Measurements from ENCODE around the gene LRRC58.
"Not testable (repeated sequence)": the region's sequence is repeated elsewhere in the genome, so short reads cannot be mapped to it uniquely, and the experiment has no call there.

Gene LRRC58

DNA sequence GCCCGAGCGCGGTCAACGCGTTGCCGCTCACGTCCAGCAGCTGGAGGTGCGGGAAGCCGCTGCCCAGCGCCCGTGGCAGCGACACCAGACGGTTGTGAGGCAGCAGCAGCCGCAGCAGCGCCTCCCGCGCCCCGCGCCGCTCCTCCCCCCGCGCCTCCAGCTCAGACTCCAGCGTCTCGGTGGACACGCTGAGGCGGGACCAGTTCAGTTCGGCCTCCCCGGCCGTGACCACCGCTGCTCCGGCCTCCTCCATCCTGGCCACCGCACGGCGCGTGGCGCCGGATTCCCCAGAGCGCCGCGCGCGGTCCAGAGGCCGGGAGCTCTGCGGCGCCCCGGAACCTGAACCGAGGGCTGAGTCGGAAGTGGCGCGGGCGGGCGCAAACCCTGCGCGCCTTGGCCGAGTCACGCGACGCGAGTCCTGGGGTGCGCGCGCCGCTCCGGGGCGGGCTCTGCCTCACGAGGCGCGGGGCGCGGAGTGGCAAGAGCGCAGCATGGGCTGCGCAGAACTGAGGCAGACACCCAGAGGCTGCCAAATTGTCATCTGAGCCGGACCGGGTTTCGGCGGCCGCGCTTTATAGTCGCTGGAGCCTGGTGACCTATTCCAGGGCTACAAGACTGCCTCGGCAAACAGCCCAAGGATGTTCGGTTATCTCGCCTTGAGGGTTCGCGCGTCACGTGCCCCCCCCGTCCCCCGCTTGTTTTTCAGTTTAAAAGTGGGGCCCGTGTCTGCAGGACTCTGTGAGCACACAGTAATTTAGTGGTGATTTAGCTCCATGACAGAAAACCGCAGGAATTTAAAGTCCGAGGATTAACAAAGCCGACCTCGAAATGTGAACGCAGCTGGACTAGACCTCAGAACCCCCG lies at the start of gene LRRC58:
TSS of gene LRRC58 (minus strand) at position 364 of the 864 bp plus-strand sequence. CDS start at position 253, 111 bp downstream.
- peak; percentile 79 for DNase-seq

DNA sequence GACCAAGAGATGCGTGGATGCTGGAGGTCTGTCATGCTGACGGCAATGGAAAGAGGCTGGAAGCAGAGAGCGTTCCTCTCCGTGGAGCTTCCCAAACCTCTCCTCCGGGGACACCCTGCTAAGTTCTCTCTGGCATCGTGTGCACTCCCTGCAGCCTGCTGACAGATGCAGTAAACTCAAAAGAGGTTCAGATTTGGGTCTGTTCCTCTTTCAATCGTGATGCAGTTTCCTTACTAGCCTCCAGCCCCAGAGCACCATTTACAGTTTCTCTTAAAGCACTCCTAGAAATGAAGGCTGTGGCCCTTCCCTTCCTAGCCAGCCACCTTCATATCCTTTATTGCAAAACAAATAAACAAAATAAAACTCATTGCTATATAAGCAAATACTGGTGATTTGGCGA lies 47.3 kb upstream of the LRRC58 start:
- no peak for DNase-seq

DNA sequence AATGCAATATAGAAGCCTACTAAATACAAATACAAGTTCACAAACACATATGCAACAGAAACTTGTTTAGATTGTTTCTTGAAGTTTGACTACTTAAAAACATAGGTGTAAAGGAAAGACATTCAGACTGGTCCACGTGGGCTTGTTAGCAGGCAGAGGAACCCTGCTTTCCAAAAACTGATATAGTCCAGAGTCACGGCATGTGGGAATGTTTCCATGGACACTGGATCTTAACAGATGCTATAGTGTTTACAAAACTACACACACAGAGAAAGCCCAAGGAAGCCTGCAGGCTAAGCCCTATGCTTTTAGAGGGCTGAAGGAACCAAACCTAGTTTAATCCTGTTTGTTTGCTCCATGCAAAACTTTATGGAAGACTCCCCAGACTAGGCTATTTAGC lies 45.2 kb upstream of the LRRC58 start:
- DNase-seq = no peak

DNA sequence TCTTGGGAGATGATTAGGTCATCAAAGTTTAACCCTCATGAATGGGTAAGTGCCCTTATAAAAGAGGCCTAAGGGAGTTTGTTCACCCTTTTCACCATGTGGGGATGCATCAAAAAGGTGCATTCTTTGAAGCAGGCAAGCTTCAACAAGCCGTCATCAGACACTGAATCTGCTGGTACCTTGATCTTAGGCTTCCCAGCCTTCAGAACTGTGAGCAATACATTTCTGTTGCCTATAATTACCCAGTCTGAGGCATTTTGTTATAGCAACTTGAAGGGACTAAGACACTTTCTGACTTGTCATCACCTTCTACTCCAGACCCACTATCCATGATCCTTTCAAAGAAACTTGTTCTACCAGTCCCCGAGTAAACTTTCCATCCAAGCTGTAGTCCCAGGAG lies 44.6 kb upstream of the LRRC58 start:
- DNase-seq = no peak

DNA sequence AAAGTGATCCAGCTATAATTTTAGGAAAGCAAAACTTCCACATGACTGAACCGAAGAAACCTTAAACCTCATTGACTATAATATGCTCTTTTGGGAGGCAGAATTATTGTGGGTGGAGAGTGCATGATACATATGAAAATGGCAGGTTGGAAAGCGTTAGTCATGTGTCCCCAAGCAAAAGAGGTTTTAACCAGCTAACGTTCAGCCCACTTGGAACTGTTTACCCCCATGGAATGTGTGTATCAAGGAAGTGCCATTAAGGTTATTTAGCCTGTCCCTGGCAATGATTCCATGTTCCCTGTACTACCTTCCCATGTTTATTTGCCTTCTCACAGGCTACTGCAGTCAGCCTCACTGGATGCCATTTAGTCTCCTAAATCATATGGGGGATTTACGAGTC lies 44.1 kb upstream of the LRRC58 start:
- DNase-seq = no peak

DNA sequence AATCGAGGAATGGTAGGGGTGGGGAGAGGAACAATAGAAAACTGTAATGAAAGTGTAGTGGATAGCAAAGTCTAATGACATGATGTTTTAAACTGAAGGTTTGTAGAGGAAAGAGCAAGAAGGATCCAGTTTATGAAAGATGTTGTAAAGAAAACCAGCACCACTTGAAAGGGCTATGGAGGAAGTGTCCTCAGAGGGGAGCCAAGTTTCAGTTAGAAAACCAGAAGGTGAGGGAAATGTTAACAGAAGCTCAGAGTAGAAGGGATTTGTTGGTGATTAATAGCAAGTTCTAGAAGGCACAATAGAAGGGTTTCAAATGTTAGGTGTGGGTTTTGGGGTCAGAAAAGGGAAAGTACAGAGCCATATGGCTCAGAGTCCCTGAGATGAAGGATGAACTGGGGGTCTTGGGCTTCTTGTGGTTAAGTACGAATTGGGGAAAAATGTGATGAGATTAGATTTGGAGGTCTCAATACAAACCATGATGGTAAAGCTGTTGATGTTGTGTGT lies 33.8 kb upstream of the LRRC58 start:
- DNase-seq = no peak

DNA sequence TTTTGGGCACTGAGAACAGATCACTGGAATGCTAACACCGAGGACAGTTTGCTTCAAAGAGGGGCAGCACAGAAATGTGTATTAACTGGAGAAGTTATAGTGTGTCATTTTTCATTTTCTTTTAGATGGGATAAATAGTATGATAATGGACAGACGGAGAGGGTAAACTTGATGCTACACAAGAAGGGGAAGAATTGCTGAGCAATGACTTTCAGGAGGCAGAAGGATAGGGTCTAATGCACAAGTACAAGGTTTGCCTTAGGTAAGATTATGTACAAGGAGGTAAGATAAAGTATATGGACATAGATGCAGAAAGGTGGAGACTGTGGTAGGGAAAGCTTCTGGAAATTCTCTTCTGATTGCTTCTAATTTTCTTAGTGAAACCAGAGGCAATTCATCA lies 32.3 kb upstream of the LRRC58 start:
- DNase-seq = no peak

DNA sequence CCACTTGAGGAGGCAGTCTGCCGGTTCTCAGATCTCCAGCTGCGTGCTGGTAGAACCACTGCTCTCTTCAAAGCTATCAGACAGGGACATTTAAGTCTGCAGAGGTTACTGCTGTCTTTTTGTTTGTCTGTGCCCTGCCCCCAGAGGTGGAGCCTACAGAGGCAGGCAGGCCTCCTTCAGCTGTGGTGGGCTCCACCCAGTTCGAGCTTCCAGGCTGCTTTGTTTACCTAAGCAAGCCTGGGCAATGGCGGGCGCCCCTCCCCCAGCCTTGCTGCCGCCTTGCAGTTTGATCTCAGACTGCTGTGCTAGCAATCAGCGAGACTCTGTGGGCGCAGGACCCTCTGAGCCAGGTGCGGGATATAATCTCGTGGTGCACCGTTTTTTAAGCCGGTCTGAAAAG lies 28.8 kb upstream of the LRRC58 start:
- DNase-seq = not testable (repeated sequence)

DNA sequence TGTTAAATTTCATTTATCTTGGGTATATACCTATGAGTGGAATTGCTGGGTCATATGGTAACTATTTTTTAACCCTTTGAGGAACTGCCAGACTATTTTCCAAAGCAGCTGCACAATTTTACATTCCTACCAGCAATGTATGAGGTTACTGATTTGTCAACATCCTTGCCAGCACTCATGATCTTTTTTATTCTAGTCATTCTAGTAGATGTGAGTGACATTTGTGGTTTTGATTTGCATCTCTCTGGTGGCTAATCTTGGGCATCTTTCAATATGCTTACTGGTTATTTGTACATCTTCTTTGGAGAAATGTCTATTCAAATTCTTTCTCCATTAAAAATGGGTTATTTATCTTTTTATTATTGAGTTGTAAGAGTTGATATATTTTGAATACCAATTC lies 21.3 kb upstream of the LRRC58 start:
- no peak for DNase-seq

DNA sequence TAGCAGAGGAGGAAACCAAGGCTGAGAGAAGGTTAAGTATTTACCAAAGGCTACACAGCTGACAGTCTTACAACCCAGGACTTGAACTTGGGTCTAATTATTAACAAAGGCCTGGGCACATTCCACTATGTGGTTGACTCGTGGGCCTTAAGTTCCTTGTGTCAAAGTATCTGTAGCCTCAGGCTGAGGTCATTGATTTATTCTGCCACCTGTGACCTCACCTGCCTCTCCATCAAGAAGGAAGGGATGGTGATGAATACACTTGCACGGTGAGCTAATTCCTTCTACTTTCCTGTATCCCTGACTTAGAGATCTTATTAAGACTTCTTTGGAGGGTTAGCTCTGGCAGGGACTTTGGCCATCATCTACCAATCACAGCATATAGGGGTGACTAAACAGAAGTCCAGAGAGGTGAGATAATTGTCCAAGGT lies 19.9 kb upstream of the LRRC58 start:
- DNase-seq = no peak

DNA sequence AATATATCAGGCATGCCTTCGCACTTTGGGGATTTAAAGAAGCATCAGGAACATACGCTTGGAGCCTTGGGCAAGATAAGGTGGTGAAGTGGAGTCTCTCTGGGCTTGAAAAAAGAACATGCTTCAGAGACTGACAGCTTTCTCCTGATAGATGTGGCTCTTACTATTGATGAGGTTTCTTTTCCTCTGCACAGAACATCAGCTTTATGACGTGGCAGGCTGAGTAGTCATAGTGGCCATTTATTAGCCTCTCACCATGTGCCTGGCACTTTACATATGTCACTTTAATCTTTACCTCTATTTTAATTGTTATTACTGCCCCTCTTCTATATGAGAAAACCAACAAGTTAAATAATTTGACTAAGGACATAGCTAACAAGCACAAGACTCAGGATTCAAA lies 19.0 kb upstream of the LRRC58 start:
- DNase-seq = no peak

DNA sequence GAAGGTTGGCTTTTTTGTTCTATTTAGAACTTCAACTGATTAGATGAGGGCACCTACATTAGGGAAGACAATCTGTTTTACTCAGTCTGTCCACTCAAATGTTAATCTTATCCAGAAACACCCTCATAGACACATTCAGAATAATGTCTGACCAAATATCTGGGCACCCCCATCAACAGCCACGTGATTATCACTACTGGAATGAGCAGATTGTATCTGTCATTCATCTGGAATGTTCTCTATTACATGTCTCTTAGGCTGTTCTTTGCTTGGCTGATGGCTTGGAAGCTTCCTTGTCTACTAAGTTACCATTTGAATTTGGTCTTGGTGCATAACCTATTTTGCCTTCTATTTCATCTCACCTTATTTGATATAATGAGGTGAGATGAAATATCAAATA lies 15.7 kb upstream of the LRRC58 start:
- DNase-seq = no peak

DNA sequence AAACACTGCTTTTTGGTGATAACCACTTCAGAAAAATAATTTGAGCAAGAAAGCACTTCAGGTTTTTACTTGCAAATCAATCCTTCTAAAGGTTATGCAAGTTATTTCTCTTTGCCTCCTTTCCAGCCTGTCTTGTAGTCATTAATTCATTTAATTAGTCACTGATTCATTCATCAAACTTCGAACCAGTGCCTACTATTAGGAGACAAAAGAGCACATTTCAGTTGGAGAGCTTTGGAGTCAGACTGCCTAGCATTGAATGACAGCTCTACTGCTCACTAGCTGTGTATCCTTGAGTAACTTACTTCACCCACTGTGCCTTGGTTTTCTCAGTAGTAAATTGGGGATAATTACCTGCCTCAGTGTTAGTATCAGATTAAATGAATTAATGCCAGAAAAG lies 14.9 kb upstream of the LRRC58 start:
- no peak for DNase-seq

DNA sequence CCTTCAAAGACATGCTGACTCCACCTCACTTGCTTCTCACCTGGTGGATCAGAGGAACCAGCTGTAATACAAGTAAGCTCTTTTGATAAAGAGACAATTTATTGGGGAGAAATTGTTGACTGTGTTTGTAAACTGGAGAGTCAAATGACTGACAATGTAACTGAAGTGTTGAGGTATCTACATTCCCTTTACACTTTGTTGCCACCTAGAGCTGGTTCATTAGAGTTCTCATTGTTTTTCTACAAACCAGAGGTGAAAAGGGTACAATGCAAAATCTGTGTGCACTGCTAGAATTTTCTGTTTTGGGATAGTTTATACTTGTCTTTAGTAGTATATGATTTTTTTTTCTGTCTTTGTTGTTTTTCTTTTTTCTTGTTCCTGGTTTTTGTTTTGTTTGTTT lies 8.7 kb upstream of the LRRC58 start:
- DNase-seq = no peak

DNA sequence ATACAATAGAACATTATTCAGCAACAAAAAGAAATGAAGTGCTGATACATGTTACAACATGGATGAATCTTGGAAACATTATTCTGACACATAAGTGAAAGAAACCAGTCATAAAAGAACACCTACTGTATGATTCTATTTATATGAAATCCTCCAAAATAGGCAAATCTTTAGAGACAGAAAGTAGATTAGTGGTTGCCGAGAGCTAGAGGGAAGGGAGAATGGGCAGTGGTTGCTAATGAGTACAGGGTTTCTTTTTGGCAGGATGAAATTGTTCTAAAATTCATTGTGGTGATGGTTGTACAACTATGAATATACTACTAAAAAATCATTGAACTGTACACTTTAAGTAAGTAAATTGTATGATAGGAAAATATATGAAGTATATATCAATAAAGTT lies 6.3 kb upstream of the LRRC58 start:
- no peak for DNase-seq

DNA sequence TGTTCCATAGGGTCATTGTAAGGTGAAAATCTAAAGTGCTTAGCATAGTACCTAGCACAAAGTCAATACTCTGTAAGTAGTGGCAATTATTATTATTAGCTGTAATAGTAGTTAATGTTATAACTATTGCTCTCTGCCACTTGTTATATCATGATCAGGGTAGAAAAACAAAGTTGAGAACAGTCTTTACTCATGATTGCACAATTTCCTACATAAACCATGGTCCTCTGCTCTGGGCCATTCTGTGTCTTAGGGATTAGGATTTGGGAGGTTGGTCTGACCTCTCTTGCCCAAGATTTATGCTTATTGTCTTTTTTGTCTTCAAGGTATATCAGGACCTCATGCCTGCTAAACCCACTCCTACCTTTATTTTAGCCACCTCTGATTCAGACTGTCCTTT lies 4.3 kb upstream of the LRRC58 start:
- DNase-seq = no peak

DNA sequence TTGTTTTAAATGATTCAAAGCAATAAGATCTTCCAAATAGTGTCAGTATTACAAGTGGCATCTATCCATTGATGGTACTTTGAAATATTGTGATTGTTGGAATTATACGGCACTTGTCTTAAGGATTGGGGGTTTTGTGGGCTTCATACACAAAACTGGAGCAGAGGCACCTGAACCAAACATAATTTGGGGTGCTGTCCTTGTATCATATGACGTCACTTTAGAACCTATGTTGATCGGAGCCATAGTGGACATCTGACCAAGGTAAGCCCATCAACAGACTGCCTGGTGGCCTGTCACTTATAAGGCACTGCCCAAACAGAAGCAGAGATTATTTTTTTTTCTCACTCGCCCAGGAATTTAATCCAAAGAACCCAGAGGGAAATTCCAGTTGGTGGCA lies 2.9 kb upstream of the LRRC58 start:
- DNase-seq = no peak

DNA sequence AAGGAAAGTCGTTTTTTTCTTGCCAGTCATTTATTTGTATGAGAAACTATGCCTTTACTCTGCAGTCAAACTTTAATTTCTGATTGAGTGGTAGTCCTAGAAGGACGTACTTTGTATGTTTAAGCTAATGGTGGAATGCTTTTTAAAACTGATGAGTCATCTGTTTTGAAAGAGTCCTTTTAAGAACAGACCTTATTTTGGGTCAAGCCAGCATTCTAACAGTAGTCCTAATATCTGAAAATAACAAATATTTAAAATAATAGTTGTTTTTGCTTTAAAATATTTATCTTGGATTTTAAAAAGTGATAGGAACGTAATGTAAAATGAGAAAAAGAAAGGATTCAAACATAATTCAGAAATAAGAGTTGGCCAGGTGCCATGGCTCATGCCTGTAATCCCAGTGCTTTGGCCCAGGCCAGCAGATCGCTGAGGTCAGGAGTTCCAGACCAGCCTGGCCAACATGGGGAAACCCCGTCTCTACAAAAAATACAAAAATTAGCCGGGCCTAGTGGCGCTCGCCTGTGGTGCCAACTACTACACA lies 1.3 kb upstream of the LRRC58 start:
- no peak for DNase-seq

DNA sequence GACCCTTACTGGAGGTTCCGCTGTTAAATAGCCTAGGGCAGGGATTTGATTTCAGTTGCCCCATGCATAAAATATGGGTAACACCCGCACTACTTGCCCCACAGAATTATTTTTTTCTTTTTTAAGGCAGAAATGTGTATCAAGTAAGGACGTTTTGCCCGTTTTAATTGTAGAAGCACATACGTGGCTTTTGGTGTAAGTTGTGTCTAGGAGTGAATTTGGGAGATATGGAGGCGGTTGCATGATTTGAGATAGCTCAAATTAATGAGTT lies 636 bp upstream of the LRRC58 start:
- DNase-seq = no peak

DNA sequence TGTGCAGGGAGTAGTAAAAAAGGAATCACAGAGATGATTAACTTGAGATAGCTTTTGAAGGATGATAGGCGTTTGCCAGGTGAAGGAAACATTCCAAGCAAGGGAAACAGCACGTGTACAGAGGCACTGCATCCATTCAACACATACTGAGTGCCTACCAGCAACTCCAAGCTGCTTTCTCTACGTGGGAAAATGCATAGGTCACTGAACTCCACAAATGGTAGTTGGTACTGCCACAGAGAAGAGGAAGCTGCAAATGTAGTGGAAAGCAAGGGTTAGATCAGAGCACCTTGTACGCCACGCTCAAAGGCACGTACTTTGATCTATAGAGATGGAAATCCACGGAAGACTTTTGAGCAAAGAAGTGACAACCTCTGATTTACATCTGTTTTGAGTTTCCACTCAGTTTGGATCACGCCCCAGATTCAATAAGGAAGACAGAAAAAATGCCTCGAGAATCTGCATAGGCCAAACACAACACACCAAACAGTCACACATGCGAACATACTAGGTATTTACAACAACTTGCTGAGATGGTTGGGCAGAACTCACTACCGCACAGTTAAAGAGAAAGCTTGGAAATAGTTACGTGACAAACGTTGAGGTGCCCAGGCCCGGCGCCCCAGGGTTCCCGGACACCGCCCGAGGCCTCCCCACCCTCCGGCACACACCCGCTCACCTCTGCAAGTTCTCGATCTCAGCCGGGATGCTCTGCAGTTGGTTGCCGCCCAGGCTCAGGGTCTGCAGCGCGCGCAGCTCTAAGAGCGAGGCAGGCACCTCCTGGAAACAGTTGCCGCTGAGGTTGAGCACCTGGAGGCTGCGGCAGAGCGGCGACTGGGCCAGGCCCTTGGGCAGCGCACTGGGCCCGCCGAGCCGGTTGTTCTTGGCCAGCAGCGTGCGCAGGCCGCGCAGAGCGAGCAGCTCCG lies 826 bp downstream of the LRRC58 start:
- peak; percentile 42 for DNase-seq

DNA sequence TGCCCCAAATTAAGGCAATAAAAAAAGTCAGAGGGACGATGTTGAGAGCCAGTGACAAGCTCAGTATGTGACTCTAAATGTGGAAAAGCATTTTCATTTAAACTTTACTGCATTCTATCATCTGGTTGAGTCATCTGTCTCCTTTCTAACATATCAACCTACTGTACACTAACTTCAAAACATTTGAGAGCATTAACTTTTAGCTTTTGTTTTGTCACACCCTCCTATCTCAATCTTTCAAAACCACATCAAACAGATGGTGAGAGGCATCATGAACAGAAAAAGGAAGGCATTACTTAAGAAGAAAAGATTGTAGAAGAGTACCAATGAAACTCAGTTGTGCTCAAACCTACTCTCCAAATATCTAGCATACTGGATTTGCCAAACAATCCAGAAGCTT lies 4.8 kb downstream of the LRRC58 start:
- DNase-seq = no peak

DNA sequence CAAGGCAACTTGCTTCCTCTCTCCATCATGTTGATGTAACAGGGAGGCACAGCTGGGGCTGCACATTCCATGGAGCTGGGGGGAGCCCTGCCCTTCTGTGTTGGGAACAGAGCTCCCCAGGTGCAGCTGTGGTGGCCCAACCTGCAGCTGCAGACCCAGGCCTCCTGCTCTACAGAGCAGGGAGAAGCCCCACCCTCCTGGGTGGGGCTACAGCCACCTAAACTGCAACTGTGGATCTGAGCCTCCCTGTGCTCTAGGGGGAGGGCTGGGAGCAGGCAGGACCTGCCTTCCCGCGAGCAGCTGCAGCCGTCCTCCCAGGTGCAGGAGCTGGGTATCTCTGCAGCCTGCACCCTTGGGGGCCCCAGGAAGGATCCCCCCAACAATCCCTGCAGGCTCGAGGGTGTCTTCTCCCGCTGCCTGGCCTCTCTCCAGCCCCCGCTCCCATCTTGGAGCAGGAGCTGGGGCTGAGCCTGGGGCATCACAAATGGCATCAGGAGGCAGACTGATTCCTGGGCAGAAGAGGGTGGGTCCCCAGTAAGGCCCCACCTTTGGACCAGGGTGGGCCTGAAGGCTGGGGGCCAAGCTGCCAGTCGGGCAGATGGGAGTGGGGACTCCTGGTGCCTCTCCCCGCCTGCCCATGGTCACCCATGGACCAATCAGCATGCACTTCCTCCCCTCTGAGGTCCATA lies 7.4 kb downstream of the LRRC58 start:
- DNase-seq = no peak

DNA sequence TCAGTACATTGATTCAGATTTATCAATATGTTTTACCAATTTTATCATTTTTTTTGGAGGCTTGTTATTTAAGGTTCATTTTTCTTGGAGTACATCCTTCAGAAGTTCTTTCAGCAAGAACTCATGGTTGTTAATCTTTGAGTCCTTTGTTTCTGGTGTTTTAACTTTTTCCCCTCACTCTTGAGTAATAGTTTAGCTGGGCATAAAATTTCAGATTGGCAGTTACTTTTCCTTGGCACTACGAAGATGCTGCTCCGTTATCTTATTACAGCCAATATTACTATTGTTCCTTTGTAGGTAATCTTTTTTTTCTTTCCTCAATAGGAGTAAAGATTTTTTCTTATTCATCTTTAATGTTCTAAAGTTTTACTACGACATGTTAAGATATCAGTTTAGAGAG lies 9.8 kb downstream of the LRRC58 start:
- no peak for DNase-seq

Data from activated CD4-positive, alpha-beta T cell treated with anti-CD3 and anti-CD28 coated beads for 1 hour (primary cell).